Neural progenitor cell (in vitro differentiated cells): ENCODE results near the gene FHOD3. TPM values are rescaled to one million over a fixed set of nuclear protein-coding genes. Genes with fewer than 3 reads are reported as not detected.

ENCODE experiments used
- DNase-seq: peaks from one replicate; pipeline ENCODE4 v3.0.0-alpha.2; 2016; ENCODE audit warnings: low spot score
- H2AFZ ChIP-seq: fragments of 200-600 bp; sonication (generic); replicated peaks from 2 replicates; pipeline ENCODE4 v1.6.1; 2016; ENCODE audit warnings: antibody characterized with exemption
- H3F3A ChIP-seq: fragments of 200-600 bp; sonication (generic); 2 replicates; pipeline ENCODE4 v1.6.1; 2016; ENCODE audit warnings: antibody characterized with exemption, low read depth
- H3K27ac ChIP-seq: fragments of 200-600 bp; sonication (generic); 2 replicates; pipeline ENCODE4 v1.5.1; 2016; ENCODE audit warnings: mild to moderate bottlenecking
- H3K27me3 ChIP-seq: fragments of 200-600 bp; sonication (generic); 2 replicates; pipeline ENCODE4 v1.6.1; 2016; ENCODE audit warnings: mild to moderate bottlenecking, moderate library complexity
- H3K36me3 ChIP-seq: fragments of 200-600 bp; sonication (generic); 2 replicates; pipeline ENCODE4 v1.5.1; 2016
- H3K4me1 ChIP-seq: fragments of 200-600 bp; sonication (generic); 2 replicates; pipeline ENCODE4 v1.6.1; 2016; ENCODE audit warnings: mixed run types
- H3K4me2 ChIP-seq: fragments of 200-600 bp; sonication (generic); 2 replicates; pipeline ENCODE4 v1.6.1; 2016
- H3K4me3 ChIP-seq: fragments of 200-600 bp; sonication (generic); 2 replicates; pipeline ENCODE4 v1.5.1; 2016
- H3K79me2 ChIP-seq: fragments of 200-600 bp; sonication (generic); 2 replicates; pipeline ENCODE4 v1.6.1; 2016; ENCODE audit warnings: low read depth
- H3K9ac ChIP-seq: fragments of 200-600 bp; sonication (generic); 2 replicates; pipeline ENCODE4 v1.6.1; 2016
- H3K9me3 ChIP-seq: fragments of 200-600 bp; sonication (generic); 2 replicates; pipeline ENCODE4 v1.5.1; 2016; ENCODE audit warnings: low read depth
- H4K20me1 ChIP-seq: fragments of 200-600 bp; sonication (generic); 2 replicates; pipeline ENCODE4 v1.6.1; 2016; ENCODE audit warnings: low read depth
- H3K27ac Mint-ChIP-seq: 3 replicates; pipeline ENCODE4 v1.8.0; 2021; ENCODE audit warnings: mixed read lengths
- H3K27me3 Mint-ChIP-seq: 2 replicates; pipeline ENCODE4 v1.8.0; 2022; ENCODE audit warnings: low read depth, mild to moderate bottlenecking, inconsistent platforms, moderate library complexity, mixed read lengths; ENCODE audit not compliant: insufficient read depth
- H3K36me3 Mint-ChIP-seq: 3 replicates; pipeline ENCODE4 v1.8.0; 2021; ENCODE audit warnings: mixed read lengths
- H3K4me1 Mint-ChIP-seq: 3 replicates; pipeline ENCODE4 v1.8.0; 2021; ENCODE audit warnings: mixed read lengths
- H3K4me3 Mint-ChIP-seq: 3 replicates; pipeline ENCODE4 v1.8.0; 2021; ENCODE audit warnings: mild to moderate bottlenecking, moderate library complexity, mixed read lengths
- H3K9me3 Mint-ChIP-seq: 3 replicates; pipeline ENCODE4 v1.8.0; 2020; ENCODE audit warnings: mixed read lengths
- CTCF ChIP-seq: fragments of 200-600 bp; sonication (generic); IDR thresholded peaks from 2 replicates; pipeline ENCODE4 v1.5.1; 2017; ENCODE audit warnings: antibody characterized with exemption, mild to moderate bottlenecking
- EZH2 ChIP-seq: fragments of 200-600 bp; sonication (generic); IDR thresholded peaks from 2 replicates; pipeline ENCODE4 v1.6.1; 2017; ENCODE audit warnings: antibody characterized with exemption, mild to moderate bottlenecking, moderate library complexity
- EZH2phosphoT487 ChIP-seq: fragments of 200-600 bp; sonication (generic); IDR thresholded peaks from 2 replicates; pipeline ENCODE4 v1.6.1; 2017; ENCODE audit warnings: antibody characterized with exemption
- total RNA-seq: library from RNA; depleted of rRNA; stranded (reverse); fragments of >200 nt; gene quantifications from 2 replicates; pipeline ENCODE4 v1.2.3, GENCODE V29; 2015; ENCODE audit warnings: low replicate concordance

The FHOD3 gene
- total RNA-seq, 1 donor from 2014 or later = 69.7 TPM

GRCh38 chr18:36382854-36383253, 85.3 kb downstream of the FHOD3 start:
- DNase-seq = no peak
- peaks cover 8% of the 10 kb centered on the region for H3K36me3 Mint-ChIP-seq
- H2AFZ ChIP-seq = no peak overlapping the region
- H3K36me3 ChIP-seq = no peaks in the 10 kb centered on the region
- peaks cover 55% of the 10 kb centered on the region for H4K20me1 ChIP-seq
- no peaks in the 10 kb centered on the region for H3K27me3 Mint-ChIP-seq
- no peak overlapping the region for H3K27ac Mint-ChIP-seq
- H3F3A ChIP-seq = no peaks in the 10 kb centered on the region
- H3K79me2 ChIP-seq = peaks cover 74% of the 10 kb centered on the region
- H3K27me3 ChIP-seq = no peaks in the 10 kb centered on the region
- no peak overlapping the region for H3K4me3 Mint-ChIP-seq
- H3K9me3 ChIP-seq = no peaks in the 10 kb centered on the region
- H3K27ac ChIP-seq = no peak overlapping the region
- H3K9me3 Mint-ChIP-seq = no peaks in the 10 kb centered on the region
- H3K4me3 ChIP-seq = no peak overlapping the region
- H3K4me1 Mint-ChIP-seq = peaks cover 1% of the 10 kb centered on the region
- no peak overlapping the region for H3K4me2 ChIP-seq
- no peak overlapping the region for H3K9ac ChIP-seq
- TF ChIP-seq EZH2phosphoT487 (no peak), CTCF (no peak), EZH2 (no peak)
- H3K4me1 ChIP-seq = no peaks in the 10 kb centered on the region

- Mint-ChIP-seq H3K36me3 (peaks cover 9% of the 10 kb centered on the region), H3K4me3 (no peak overlapping the region), H3K4me1 (no peaks in the 10 kb centered on the region), H3K27me3 (peaks cover 2% of the 10 kb centered on the region), H3K27ac (no peak overlapping the region), H3K9me3 (no peaks in the 10 kb centered on the region)
- DNase-seq = no peak
- peaks cover 90% of the 10 kb centered on the region for H3K79me2 ChIP-seq
- H3F3A ChIP-seq = no peaks in the 10 kb centered on the region
- no peaks in the 10 kb centered on the region for H3K27me3 ChIP-seq
- H2AFZ ChIP-seq = no peak overlapping the region
- no peaks in the 10 kb centered on the region for H3K9me3 ChIP-seq
- no peaks in the 10 kb centered on the region for H3K36me3 ChIP-seq
- no peak overlapping the region for H3K9ac ChIP-seq
- TF ChIP-seq EZH2 (no peak), EZH2phosphoT487 (no peak)
- no peaks in the 10 kb centered on the region for H3K4me1 ChIP-seq
- no peak overlapping the region for H3K4me2 ChIP-seq
- no peak overlapping the region for H3K4me3 ChIP-seq
- peaks cover 65% of the 10 kb centered on the region for H4K20me1 ChIP-seq
- H3K27ac ChIP-seq = no peak overlapping the region
These were observed 88.8 kb downstream of the FHOD3 start for GRCh38 chr18:36386150-36386920.

GRCh38 chr18:36387310-36387709, 89.8 kb downstream of the FHOD3 start:
- Mint-ChIP-seq H3K9me3 (no peaks in the 10 kb centered on the region), H3K36me3 (peaks cover 9% of the 10 kb centered on the region), H3K27me3 (peaks cover 4% of the 10 kb centered on the region), H3K27ac (no peak overlapping the region), H3K4me3 (no peak overlapping the region), H3K4me1 (no peaks in the 10 kb centered on the region)
- Histone ChIP-seq H4K20me1 (peaks cover 57% of the 10 kb centered on the region), H3K27ac (no peak overlapping the region), H3K9ac (no peak overlapping the region), H3K27me3 (no peaks in the 10 kb centered on the region), H3K4me2 (no peak overlapping the region), H3K4me1 (peaks cover 4% of the 10 kb centered on the region), H2AFZ (no peak overlapping the region), H3K9me3 (no peaks in the 10 kb centered on the region), H3K79me2 (peaks cover 89% of the 10 kb centered on the region), H3F3A (peaks cover 3% of the 10 kb centered on the region), H3K36me3 (no peaks in the 10 kb centered on the region), H3K4me3 (no peak overlapping the region)
- TF ChIP-seq EZH2phosphoT487 (no peak), EZH2 (no peak), CTCF (no peak)
- no peak for DNase-seq

GRCh38 chr18:36388310-36388709, 90.8 kb downstream of the FHOD3 start:
- Histone ChIP-seq H3K27ac (no peak overlapping the region), H3K9ac (no peak overlapping the region), H3K27me3 (no peaks in the 10 kb centered on the region), H4K20me1 (peaks cover 55% of the 10 kb centered on the region), H3F3A (peaks cover 13% of the 10 kb centered on the region), H3K9me3 (no peaks in the 10 kb centered on the region), H3K4me2 (no peak overlapping the region), H3K4me3 (no peak overlapping the region), H2AFZ (no peak overlapping the region), H3K79me2 (peaks cover 80% of the 10 kb centered on the region), H3K36me3 (no peaks in the 10 kb centered on the region), H3K4me1 (peaks cover 14% of the 10 kb centered on the region)
- no peak overlapping the region for H3K4me3 Mint-ChIP-seq
- peaks cover 4% of the 10 kb centered on the region for H3K27me3 Mint-ChIP-seq
- H3K4me1 Mint-ChIP-seq = no peaks in the 10 kb centered on the region
- no peaks in the 10 kb centered on the region for H3K9me3 Mint-ChIP-seq
- H3K36me3 Mint-ChIP-seq = peaks cover 5% of the 10 kb centered on the region
- no peak overlapping the region for H3K27ac Mint-ChIP-seq
- no peak for TF ChIP-seq CTCF
- no peak for TF ChIP-seq EZH2
- no peak for TF ChIP-seq EZH2phosphoT487
- DNase-seq = no peak
